ENCODE data around the gene ALG2.

Gene ALG2

GRCh38 chr9:99167119-99167518 is 54.6 kb downstream of the ALG2 start:
- Histone ChIP-seq H3K4me3 (ENCODE audit: low read length) (no peak overlapping the region), H3K36me3 (ENCODE audit: control insufficient read depth, low read depth, low read length) (no peaks in the 10 kb centered on the region), H3K27ac (ENCODE audit: low read length) (no peak overlapping the region), H3K9me3 (ENCODE audit: control insufficient read depth, low read depth, low read length) (no peaks in the 10 kb centered on the region), H3K27me3 (ENCODE audit: control insufficient read depth, insufficient read depth, low read length) (peaks cover 10% of the 10 kb centered on the region), H3K9ac (ENCODE audit: low read length) (no peak overlapping the region), H3K4me1 (ENCODE audit: control insufficient read depth, low read depth, low read length) (peaks cover 32% of the 10 kb centered on the region)
